Tongue (tissue), 2 donors: ENCODE results near the gene SEPTIN8. TPM values are rescaled to one million over a fixed set of nuclear protein-coding genes. Genes with fewer than 3 reads are reported as not detected.

ENCODE experiments used
- DNase-seq: peaks from one replicate; pipeline ENCODE4 v3.0.0-alpha.2; 2015
- total RNA-seq: library from RNA; depleted of rRNA; stranded (reverse); fragments of >200 nt; gene quantifications from one replicate; pipeline ENCODE4 v1.2.3, GENCODE V29; 2014

The SEPTIN8 gene
- total RNA-seq, 1 donor from 2014 or later, result 43.5 TPM

- no peak for DNase-seq
These were observed 3.5 kb upstream of the SEPTIN8 start for GRCh38 chr5:132780577-132780976.

- DNase-seq, result no peak
These were observed 2.9 kb upstream of the SEPTIN8 start for GRCh38 chr5:132779961-132780360.

DNA sequence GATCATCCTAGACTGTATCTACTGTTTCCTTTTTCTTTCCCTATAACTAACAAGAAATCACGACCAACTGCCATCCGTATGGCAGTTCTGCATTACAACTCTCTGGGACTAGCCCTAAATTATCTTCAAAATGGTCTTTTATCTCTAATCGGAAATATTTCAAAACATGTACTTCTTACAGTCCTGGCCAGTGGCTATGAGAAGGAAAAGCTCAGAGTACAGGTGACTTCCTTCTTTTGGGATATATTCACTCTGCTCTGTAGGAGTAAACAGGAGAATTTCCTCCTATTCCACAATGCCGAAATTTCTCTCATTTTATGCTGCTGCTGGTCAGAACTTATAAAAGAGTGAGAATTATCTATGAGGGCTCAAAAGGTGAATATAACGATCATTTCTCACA lies 1.8 kb upstream of the SEPTIN8 start:
- DNase-seq, result no peak

DNA sequence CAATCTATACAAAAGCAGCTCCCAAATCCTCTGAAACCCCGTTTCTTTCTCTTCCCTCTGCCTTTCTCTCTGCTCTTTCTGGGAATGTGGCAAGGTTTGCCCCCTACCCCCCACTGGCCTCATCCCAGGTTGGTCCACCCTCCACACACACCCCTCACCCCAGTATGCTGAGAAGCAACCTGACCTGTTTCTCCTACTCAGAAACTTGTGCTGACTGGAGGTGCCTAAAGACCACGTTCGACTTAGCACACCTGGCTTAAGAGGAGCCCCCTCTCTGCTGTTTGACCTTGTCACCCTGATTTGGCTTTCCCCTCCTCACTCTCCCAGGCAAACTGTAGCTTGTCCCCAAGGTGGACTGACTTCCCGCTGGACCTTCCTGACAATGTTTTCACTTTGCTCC lies 1.1 kb upstream of the SEPTIN8 start:
- DNase-seq, result no peak

DNA sequence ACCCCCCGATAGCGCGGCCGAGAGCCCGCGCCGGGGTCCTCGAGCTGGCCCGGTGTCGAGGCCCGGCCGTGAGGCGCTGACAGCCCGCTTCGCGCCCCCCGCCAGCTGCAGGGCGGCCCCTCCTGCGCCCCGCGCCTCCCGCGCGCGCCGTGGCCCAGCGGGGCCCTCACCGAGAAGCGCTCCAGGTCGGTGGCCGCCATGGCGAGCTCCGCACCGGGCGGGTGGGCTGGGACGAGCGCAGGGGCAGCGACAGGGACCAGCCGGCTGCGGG lies 166 bp downstream of the SEPTIN8 start:
- DNase-seq, result no peak

GRCh38 chr5:132776131-132776937 lies 705 bp downstream of the SEPTIN8 start:
- DNase-seq, result peak; percentile 63

GRCh38 chr5:132775476-132775961 lies 1.5 kb downstream of the SEPTIN8 start:
- no peak for DNase-seq

- DNase-seq, result no peak
These were observed 2.1 kb downstream of the SEPTIN8 start for GRCh38 chr5:132774896-132775295.

GRCh38 chr5:132774406-132774805 lies 2.6 kb downstream of the SEPTIN8 start:
- no peak for DNase-seq

- DNase-seq, result no peak
These were observed 3.3 kb downstream of the SEPTIN8 start for GRCh38 chr5:132773601-132774355.

GRCh38 chr5:132773114-132773513 lies 3.9 kb downstream of the SEPTIN8 start:
- DNase-seq, result peak; percentile 38

GRCh38 chr5:132772291-132773070 lies 4.6 kb downstream of the SEPTIN8 start:
- no peak for DNase-seq

DNA sequence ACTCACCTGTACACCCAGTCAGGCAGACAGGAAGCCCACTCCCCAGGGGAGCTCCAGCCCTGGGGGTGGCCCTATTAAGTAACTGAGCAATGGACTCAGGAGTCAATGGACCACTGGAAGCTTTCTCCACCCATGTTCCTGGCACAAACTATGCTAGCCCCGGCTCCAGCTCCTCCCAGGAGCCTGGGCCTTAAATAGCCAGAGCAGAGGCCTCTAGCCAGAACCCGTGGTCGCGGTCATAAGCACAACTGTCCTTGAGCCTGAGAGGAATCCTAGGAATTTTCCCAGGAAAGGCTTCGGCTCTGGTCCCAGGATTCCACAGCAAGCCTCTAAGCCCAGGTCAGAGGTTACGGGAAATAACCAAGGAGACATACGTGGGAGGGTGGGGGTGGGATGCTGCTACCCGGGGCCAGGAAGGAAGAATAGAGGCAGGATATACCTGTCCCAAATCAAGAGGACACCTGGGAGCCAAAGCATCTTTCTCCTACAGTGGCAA lies 5.5 kb downstream of the SEPTIN8 start:
- DNase-seq, result no peak

- peak; percentile 14 for DNase-seq
These were observed 6.4 kb downstream of the SEPTIN8 start for GRCh38 chr5:132770476-132771159.

GRCh38 chr5:132768485-132768868 lies 8.6 kb downstream of the SEPTIN8 start:
- no peak for DNase-seq

GRCh38 chr5:132767150-132767549 lies 9.9 kb downstream of the SEPTIN8 start:
- DNase-seq, result peak; percentile 37

DNA sequence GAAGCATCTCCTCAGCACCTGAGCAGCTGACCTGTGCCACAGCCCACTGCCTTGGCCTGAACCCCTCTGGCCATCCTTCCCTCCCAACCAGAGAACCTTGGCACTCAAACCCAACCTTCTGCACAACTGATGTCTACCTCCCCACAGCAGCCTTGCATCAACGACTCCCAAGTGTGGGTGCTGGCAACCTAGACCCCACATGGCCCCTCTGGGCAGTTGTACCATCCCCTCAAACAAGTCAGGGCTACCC lies 10.3 kb downstream of the SEPTIN8 start:
- no peak for DNase-seq

DNA sequence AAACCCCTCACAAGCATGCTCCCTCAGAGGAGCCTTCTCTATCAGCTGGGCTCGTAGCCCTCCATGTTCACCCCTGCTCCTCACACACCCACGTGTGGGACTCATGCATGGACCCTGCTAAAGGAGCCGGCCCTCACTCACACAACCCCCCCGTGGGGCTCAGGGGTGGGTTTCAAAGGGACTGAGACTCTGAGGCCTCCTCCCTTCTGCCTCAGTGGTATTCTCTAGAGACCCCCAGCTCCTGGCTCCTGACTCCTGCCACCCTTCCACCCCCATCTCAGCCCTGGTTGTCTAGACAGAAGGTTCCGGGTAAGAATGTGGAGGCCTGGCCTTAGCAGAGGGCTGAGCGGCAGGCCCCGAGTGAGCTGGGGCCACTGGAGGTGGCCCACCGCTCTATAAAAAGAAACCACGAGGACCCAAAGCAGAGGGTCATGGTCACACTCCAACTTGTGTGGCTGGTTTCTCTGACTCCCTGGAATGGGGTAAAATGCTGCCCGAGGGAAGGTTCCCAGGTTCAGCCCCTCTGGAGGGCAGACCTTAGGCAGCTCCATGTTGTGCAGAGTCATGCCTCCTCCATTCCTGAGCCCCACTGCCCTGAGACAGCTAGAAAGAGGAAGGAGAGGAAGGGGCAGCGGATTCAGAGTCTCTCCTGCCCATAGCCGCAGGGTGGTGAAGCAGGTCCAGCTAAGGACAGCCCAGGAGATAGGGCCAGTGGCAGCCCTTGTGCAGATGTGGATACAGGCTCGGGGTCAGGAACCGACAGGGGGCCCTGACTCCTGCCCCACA lies 10.8 kb downstream of the SEPTIN8 start:
- DNase-seq, result no peak

- no peak for DNase-seq
These were observed 11.6 kb downstream of the SEPTIN8 start for GRCh38 chr5:132765311-132766019.

GRCh38 chr5:132764671-132765238 lies 12.3 kb downstream of the SEPTIN8 start:
- DNase-seq, result no peak

DNA sequence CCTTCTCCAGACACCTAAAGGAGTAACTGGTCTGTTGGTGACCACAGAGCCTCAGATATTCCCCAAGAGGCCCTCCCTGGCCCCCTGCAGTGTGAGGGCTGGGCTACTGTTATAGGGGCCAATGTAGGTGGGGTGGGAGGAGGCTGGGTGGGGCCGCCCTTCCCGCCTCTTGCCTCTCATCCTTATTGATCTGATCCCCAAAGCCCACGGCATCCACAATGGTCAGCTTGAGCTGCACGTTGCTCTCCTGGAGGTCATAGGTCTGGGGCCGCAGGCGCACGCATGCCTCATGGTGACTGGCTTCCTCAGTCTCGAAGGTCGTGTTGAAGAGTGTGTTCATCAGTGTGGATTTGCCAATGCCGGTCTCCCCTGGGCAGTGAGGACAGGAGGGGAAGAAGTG lies 13.0 kb downstream of the SEPTIN8 start:
- DNase-seq, result no peak
